ENCODE data around the gene FLOT1.

FLOT1 gene

DNA sequence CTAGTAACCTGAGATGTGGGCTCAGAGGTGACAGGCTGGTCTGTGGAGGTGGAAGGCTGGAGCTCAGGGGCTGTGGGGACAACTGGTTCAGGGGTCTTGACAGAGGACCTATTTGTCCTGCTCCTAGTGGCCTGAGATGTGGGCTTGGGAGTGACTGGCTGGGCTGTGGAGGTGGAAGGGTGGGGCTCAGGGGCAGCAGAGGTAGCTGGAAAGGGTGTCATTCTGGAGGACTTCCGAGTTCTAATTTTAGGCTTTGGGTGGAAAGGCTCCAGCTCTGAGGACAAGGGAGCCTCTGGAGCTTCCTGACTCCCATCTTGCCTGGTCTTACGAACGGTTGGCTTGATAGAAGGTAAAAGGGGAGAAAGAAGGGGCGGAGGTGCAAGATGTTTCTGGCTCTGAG, 36.9 kb downstream of the FLOT1 start:
- DNase-seq (ENCODE audit: low read depth in 2 of 3, low spot score in 1 of 3) = no peak

- no peak for DNase-seq (ENCODE audit: low read depth in 2 of 3, low spot score in 1 of 3)
Measured at GRCh38 chr6:30703821-30704220, 38.7 kb downstream of the FLOT1 start.

DNA sequence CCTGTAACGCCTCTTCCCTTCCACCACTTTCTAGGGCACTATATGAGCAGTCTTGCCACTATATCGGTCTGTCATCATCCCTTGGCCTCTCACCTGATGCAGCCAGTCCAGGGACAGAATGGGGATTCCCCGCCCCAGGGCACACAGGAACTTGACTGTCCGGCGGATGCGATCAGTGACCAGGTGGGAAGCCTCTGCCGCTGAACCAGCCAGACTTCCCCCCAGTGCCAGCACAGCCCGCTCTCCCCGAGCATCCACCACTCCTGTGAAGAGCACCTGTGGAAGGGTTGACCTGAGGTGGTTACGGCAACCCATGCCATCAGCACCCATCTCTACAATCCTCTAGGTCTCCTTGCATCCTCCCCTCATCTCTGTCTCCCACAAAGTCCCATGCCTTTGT, 39.5 kb downstream of the FLOT1 start:
- no peak for DNase-seq (ENCODE audit: low read depth in 2 of 3, low spot score in 1 of 3)

- no peak for DNase-seq (ENCODE audit: low read depth in 2 of 3, low spot score in 1 of 3)
Measured at GRCh38 chr6:30700340-30700739, 42.1 kb downstream of the FLOT1 start.

- no peak for DNase-seq (ENCODE audit: low read depth in 2 of 3, low spot score in 1 of 3)
Measured at GRCh38 chr6:30696432-30696831, 46.1 kb downstream of the FLOT1 start.

GRCh38 chr6:30691208-30691847, 51.2 kb downstream of the FLOT1 start:
- DNase-seq (ENCODE audit: low read depth in 2 of 3, low spot score in 1 of 3) = no peak

GRCh38 chr6:30690403-30691207, 51.9 kb downstream of the FLOT1 start, which contains the start of gene NRM:
Gene NRM, minus strand, starts transcription at chr6:30690984. Its CDS starts 10 bp downstream, at chr6:30690974.
- peak in 2 of 3 donors; percentile 65 to 79 for DNase-seq (ENCODE audit: low read depth in 2 of 3, low spot score in 1 of 3)

GRCh38 chr6:30689985-30690384, 52.5 kb downstream of the FLOT1 start:
- no peak for DNase-seq (ENCODE audit: low read depth in 2 of 3, low spot score in 1 of 3)

GRCh38 chr6:30689022-30689865, 53.2 kb downstream of the FLOT1 start:
- no peak for DNase-seq (ENCODE audit: low read depth in 2 of 3, low spot score in 1 of 3)

- DNase-seq (ENCODE audit: low read depth in 2 of 3, low spot score in 1 of 3) = no peak
Measured at GRCh38 chr6:30688569-30688968, 53.9 kb downstream of the FLOT1 start.

DNA sequence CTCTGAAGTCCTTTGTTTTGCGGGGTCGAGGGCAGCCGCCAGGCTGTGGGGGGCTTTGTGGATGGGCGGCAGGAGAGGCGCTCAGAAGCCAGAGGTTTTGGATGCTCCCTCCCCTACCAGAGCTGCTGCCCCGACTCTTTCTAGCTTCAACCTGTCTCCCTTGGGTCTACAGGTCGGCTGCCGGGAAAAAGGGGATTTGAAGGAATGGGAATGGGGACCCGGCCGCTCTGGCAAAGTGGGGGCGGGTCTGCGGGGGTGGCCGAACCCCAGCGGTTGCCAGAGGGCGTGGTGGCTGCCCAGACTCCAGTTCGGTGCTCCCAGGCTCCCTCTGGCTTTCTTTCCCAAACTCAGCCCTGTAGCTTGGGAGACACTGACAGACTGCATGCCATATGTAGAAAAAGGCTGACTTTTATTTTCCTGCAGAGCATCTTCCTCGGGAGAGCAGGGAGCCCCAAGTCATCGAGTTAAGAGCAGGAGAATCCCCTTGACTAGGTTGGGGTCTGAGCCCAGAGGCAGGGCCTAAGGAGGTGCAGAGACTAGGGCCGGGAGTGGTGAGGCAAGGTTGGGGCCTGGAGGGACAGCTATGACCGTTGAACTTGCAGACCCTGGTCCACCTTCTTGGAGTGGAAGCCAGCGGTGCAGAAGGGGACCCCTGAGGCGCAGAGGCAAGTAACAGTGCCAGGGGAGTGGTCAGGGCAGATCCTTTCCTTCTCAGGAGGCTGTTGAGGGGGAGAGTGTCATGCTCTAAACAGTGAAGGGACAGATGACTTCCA, 54.6 kb downstream of the FLOT1 start:
- DNase-seq (ENCODE audit: low read depth in 2 of 3, low spot score in 1 of 3) = no peak

GRCh38 chr6:30686908-30687658, 55.4 kb downstream of the FLOT1 start:
- DNase-seq (ENCODE audit: low read depth in 2 of 3, low spot score in 1 of 3) = peak; percentile 76 to 86 (median 78)

DNA sequence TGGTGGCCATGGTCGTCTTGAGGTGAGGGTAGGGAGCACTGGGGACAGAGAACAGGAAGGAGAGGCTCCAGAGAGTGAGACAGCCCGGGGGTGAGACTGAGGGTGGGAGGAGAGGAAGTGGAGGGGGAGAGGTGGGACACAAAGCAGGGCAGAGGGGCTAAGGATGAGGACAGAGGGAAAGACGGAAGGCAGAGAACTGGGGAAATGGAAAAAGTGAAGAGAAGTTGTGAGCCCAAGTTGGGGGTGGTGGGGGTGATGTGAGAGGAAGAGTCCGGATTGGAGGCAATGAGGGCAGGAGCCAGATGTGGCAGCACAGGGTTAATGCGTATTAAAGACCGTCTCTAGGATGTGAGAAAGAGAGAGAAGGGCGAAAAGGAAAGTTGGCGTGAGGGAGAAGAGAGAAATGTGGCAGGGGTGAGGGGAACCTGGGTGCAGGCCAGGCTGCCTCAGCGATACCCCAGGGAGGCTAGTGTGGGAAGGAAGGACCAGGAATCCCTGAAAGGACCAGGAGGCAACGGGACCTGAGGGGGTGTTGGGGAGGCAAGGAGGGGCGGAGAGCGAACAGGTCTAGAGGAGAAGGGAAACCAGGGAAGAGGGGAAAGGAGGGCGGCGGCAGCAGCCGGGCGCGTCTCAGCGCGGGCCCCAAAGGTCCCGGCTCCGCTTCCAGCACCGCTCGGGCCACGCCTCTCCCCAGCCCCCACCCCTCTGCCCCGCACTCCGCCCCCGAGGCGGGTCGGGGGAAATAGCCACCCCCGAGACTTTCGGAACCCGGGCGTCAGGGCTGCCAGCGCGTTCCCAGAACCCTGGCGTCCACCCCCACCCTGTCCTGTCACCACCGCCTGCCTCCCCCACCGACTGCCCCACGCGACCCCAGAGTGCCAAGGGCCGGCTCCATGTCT, 56.2 kb downstream of the FLOT1 start, which contains the start of gene PPP1R18:
Gene PPP1R18 (minus strand): TSS at position 637 of the 899 bp plus-strand sequence. CDS start 627 bp downstream, at position 10.
- DNase-seq (ENCODE audit: low read depth in 2 of 3, low spot score in 1 of 3) = peak; percentile 67 to 87 (median 73)

- no peak for DNase-seq (ENCODE audit: low read depth in 2 of 3, low spot score in 1 of 3)
Measured at GRCh38 chr6:30685157-30686008, 57.1 kb downstream of the FLOT1 start.

DNA sequence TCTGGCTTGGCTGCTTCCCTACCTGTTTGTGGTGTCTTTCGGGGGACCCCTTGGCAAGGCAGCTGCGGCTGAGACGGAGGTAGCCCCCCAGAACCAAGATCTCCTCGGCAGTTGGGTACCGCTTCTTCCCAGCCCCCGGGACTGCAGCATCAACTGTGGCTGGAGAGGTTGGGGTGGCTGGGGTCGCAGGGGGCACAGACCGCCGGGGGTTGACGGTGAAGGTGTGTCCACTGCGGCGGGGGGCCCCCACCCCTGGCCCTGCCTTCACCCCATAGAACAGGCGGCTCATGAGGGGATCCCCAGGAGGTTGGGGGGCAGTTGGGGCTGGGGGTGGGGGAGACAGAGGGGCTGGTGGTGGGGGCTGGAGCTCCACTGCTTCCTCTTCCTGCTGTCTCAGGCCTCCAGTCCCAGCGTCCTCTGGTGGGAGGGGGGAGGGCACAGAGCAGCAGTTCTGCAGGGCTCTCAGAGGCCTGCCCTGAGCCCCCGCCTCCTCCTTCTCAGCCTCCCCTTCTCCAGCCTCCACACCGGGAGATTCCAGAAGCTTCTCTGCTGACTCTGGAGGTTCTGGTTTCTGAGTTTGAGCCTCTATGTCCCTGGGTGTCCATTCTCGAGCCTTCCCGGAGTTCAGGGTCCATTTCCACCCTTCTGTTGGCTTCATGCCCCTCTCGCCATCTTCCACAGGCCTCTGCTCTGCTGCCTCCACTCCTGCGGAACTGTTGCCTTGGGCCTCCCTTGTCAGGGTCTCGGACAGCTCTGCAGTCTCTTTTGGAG, 57.9 kb downstream of the FLOT1 start:
- peak in 1 of 3 donors; percentile 50 for DNase-seq (ENCODE audit: low read depth in 2 of 3, low spot score in 1 of 3)

GRCh38 chr6:30683980-30684338, 58.5 kb downstream of the FLOT1 start:
- no peak for DNase-seq (ENCODE audit: low read depth in 2 of 3, low spot score in 1 of 3)

Measured in stimulated activated CD4-positive, alpha-beta T cell treated with anti-CD3 and anti-CD28 coated beads, Interleukin-12 subunit alpha, Interleukin-12 subunit beta, amount 100 ng/mL, for 48 hours (primary cell).